Gastroesophageal sphincter (tissue), 3 donors: ENCODE data around the gene ANP32B.

ENCODE experiments used
- CTCF ChIP-seq, 4 experiments: fragments of 200-600 bp in 2 of 4; fragments of 450-650 bp in 2 of 4; sonication (generic) in 1 of 4; IDR thresholded peaks; one replicate each; pipeline ENCODE4 v1.5.1; 2017 to 2019; ENCODE audit warnings: antibody characterized with exemption in 4 of 4, mild to moderate bottlenecking in 2 of 4, moderate library complexity in 2 of 4
- EP300 ChIP-seq: sonication (generic); formaldehyde crosslinking; IDR thresholded peaks from one replicate; pipeline ENCODE4 v1.6.1; 2017; ENCODE audit warnings: antibody characterized with exemption, mild to moderate bottlenecking
- POLR2AphosphoS5 ChIP-seq: sonication (generic); formaldehyde crosslinking; IDR thresholded peaks from one replicate; pipeline ENCODE4 v1.6.1; 2017; ENCODE audit warnings: antibody characterized with exemption

GRCh38 chr9:98049288-98050072, 66.3 kb downstream of the ANP32B start:
- no peak for TF ChIP-seq CTCF (IDR thresholded peaks at IDR 0.05)
- TF ChIP-seq EP300 = no peak
- no peak for TF ChIP-seq POLR2AphosphoS5
